ELF-1 (cell line): Measurements from ENCODE around the gene SNX25.

ENCODE experiments used
- DNase-seq: peaks from one replicate; pipeline ENCODE4 v3.0.0-alpha.2; 2016; ENCODE audit warnings: low read depth, low spot score

The SNX25 gene

GRCh38 chr4:185374573-185374972 lies 165.2 kb downstream of the SNX25 start:
- DNase-seq: no peak

GRCh38 chr4:185378264-185378663 lies 168.9 kb downstream of the SNX25 start:
- no peak for DNase-seq

- no peak for DNase-seq
Observed at GRCh38 chr4:185379326-185380295, 170.2 kb downstream of the SNX25 start.

- DNase-seq: no peak
Observed at GRCh38 chr4:185380320-185380719, 170.9 kb downstream of the SNX25 start.

- DNase-seq: no peak
Observed at GRCh38 chr4:185381288-185382196, 172.1 kb downstream of the SNX25 start.

- no peak for DNase-seq
Observed at GRCh38 chr4:185382754-185383153, 173.4 kb downstream of the SNX25 start.

- DNase-seq: peak; percentile 14
Observed at GRCh38 chr4:185383451-185383850, 174.1 kb downstream of the SNX25 start.

- no peak for DNase-seq
Observed at GRCh38 chr4:185384061-185384460, 174.7 kb downstream of the SNX25 start.

GRCh38 chr4:185384930-185385331 lies 175.5 kb downstream of the SNX25 start:
- DNase-seq: peak; percentile 8

GRCh38 chr4:185387957-185388356 lies 178.6 kb downstream of the SNX25 start:
- no peak for DNase-seq

- DNase-seq: no peak
Observed at GRCh38 chr4:185390941-185391340, 181.5 kb downstream of the SNX25 start.

GRCh38 chr4:185392156-185392555 lies 182.8 kb downstream of the SNX25 start:
- no peak for DNase-seq

- no peak for DNase-seq
Observed at GRCh38 chr4:185394568-185395237, 185.3 kb downstream of the SNX25 start.

- no peak for DNase-seq
Observed at GRCh38 chr4:185395238-185395955, 186.0 kb downstream of the SNX25 start, which contains the start of gene LRP2BP. Gene LRP2BP, minus strand, starts transcription at chr4:185395924. Its CDS starts 17,738 bp downstream, at chr4:185378186.

GRCh38 chr4:185395956-185396723 lies 186.7 kb downstream of the SNX25 start:
- peak; percentile 98 for DNase-seq

GRCh38 chr4:185396724-185397385 lies 187.5 kb downstream of the SNX25 start, which contains the start of gene ANKRD37:
Gene ANKRD37, plus strand, starts transcription at chr4:185396841. Its CDS starts 83 bp downstream, at chr4:185396924.
- no peak for DNase-seq

GRCh38 chr4:185398618-185399017 lies 189.2 kb downstream of the SNX25 start:
- no peak for DNase-seq

GRCh38 chr4:185399466-185399865 lies 190.1 kb downstream of the SNX25 start:
- DNase-seq: no peak

- DNase-seq: no peak
Observed at GRCh38 chr4:185404031-185404430, 194.6 kb downstream of the SNX25 start.
